Stimulated activated CD4-positive, alpha-beta T cell treated with anti-CD3 and anti-CD28 coated beads, Interleukin-2, amount 100 ng/mL, for 4 hours (primary cell): ENCODE data around the gene ZNF354B.
"Not testable (repeated sequence)": the region's sequence is repeated elsewhere in the genome, so short reads cannot be mapped to it uniquely, and the experiment has no call there.

Source experiments
- DNase-seq: peaks from one replicate; pipeline ENCODE4 v3.0.0-alpha.2; 2020; ENCODE audit warnings: low read depth

The ZNF354B gene

DNA sequence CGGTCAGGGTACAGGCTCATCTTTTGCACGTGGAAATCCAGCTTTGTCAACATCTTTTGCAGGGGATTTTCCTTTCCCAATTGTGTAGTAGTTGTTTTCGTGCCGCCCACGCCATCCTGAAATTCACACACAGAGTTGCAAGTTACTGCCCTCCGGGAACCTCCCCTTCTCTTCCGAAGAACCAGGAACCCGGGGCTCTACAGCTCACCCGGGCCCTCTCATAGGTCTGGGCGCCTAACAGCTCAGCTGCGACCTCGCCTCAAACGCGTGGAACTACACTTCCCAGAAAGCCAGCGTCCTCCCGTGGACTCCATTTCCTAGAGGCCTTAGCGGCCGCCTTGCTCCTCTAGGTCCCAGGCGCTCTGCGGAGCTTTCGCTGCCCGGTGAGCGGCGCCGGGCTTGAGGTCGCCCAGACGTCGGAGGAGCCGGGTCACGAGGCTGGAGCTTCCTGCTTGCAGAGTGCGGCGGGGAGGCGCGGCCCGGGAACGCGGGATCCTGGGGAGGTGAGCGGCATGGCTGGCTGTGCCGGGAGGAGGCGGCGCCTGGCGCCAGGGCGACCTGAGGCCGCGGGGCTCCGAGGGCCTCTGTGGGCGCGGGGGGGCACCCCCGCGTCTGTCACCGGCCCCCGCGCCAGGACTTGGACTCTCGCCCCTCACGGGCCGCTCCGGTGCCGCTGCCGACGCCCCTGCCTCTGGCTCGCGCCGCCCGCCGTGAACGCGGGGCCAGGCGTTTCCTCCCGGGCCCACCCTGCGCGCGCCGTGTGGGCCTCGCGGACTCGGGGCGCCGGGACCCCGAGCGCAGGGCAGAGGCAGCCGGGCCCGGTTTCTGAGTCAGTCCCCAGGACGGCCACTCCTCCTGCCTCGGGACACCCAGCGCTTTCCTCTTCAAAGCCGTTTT lies at the start of gene ZNF354B:
Gene ZNF354B, plus strand, starts transcription at position 329 of the 897 bp plus-strand sequence. CDS start 1,095 bp downstream, outside the sequence.
- DNase-seq: peak; percentile 79

DNA sequence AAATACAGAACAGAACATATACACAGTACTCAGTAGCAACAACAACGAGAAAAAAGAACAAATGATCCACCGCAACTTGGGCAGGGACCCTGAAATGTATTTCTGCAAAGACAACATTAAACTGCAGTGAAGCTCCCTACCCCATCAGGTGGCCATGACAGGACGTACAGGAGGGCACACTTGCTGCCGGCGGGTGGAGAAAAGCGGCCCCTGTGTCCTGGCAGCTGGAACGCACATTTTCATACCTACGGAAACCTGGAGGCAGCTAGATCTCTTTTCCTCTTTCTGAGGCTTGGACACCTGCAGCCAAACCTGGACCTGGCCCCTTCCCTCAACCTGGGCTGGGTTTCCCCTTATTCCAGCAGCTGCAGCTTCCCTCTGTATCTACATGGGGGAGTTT lies 42.2 kb upstream of the ZNF354B start:
- DNase-seq: no peak

GRCh38 chr5:178818094-178818493 lies 41.7 kb upstream of the ZNF354B start:
- DNase-seq: no peak

DNA sequence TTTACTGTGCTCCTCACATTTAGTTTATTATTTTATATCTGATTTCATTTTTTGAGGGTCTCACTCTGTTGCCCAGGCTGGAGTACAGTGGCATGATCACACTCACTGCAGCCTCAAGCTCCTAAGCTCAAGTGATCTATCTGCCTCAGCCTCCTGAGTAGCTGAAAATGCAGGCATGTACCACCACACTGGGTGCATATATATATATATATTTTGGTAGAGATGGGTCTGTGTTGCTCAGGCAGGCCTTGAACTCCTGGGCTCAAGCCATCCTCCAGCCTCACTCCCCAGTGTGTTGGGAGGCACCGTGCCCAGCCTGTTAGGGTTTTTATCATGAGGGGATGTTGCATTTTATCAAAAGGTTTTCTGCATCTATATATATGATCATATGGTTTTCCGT lies 39.8 kb upstream of the ZNF354B start:
- DNase-seq: no peak

GRCh38 chr5:178825444-178825843 lies 34.3 kb upstream of the ZNF354B start:
- no peak for DNase-seq

DNA sequence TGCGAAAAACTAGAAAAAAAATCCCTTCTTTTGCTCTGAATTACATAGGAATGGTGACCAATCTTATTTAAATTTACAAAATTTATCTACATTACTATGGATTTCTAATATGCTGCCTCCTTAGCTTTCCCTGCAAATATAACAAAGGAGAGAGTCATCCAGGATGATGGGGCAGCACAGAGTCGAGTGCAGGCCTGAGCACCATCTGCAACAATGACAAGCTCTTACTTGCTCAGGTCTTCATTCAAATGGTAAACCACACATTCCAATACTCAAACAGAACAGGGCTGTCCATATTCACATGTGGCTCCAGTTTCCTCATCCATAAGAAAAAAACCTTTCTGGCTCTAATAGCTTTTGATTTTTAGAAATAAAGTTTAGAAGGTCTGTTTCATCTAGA lies 33.5 kb upstream of the ZNF354B start:
- no peak for DNase-seq

GRCh38 chr5:178827636-178828035 lies 32.1 kb upstream of the ZNF354B start:
- DNase-seq: no peak

DNA sequence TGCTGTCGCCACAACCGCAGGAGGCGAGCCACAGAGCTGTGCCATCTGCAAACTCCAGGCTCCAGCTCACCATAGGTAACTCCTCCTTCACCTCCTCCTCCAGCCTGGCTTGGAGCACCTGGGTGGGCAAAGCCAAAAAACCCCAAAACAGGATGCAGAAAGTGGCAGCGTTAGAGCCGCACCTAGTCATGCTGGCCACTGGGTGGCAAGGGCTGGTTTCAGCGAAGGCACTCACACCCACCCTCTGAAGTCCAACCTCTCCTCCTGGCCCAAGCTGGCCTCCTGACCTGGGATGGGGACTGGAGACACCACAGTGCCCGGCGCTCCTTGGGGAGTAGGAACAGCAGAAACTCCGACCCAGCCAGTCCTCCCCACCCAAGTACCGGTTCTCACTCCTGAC lies 28.7 kb upstream of the ZNF354B start:
- DNase-seq: no peak

DNA sequence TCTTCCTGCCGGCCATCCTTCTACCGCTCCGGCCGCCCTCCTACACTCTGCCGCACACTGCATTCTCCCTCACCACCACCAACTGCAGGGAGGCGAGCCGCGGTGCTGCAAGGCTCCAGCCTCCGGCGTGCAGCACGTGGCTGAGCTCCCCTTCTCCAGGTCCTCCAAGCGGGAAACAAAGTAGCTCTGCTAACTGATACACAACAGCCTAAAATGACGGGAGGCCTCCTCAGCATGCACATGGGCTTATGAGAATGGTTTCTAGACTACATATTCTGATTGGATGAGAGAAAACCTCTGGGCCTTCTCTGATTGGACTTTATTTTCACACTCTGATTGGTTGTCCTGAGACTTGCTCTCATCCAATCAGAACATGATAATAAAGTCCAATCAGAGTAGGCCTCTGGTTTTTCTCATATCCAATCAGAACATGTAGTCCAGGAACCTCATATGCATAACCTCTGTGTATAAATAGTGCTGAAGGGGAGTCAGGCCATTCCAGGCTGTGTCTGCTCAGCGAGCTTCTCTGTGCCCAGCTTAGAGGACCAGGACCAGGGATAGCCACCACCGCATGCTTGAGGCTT lies 27.0 kb upstream of the ZNF354B start:
- DNase-seq: no peak

DNA sequence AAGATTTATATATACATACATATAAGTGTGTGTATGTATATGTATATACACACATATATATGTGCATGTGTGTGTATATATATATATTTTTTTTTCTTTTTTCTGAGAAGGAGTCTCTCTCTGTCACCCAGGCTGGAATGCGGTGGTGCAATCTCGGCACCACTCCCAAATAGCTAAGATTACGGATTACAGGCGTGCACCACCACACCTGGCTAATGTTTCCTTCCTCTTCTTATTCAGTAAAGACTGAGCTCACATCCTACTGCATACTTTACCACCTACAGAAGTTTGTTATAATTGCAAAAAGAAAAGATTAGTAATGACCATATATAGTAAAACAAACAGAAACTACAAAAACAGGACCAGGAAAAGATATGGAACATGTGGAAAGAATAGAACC lies 23.1 kb upstream of the ZNF354B start:
- no peak for DNase-seq

- not testable (repeated sequence) for DNase-seq
These were observed 20.9 kb upstream of the ZNF354B start for GRCh38 chr5:178838695-178839318.

DNA sequence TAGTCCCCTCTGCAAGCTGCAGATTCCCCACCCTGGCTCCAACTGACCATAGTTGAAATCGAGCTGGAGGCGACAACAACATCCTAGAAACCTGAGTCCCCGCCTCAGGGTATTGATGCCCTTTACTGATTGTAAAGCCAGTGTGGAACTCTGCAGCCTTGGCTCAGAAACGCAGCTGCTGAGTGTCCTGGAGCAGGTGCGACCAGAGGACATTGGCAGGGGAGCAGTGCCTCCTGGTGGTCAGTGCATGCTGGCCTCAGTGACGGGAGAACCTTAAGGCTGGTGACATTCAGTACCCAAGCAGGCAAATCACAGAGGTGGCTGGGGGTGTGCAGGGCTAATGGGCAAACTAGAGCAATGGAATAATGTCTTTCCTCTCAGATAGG lies 20.4 kb upstream of the ZNF354B start:
- DNase-seq: peak; percentile 16

GRCh38 chr5:178840399-178840798 lies 19.4 kb upstream of the ZNF354B start:
- not testable (repeated sequence) for DNase-seq

DNA sequence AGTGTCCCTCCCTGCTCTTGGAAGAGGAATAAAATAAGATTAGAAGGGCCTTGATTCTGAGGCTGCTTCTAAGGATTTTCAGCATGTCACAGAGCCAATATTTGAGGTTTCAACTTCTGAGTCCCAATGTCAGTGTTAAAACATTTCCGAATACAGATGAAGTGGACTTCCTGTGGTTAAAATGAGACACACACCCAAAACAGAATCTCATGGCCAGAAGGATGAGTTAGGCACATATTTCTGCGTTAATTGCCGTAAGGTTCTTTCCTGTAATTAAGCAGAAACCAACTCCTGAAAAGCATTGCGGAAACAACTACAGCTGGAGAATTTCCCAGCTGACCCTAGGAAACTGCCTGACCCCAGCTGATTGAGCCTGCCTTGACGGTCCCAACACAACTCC lies 10.4 kb upstream of the ZNF354B start:
- DNase-seq: no peak

- DNase-seq: no peak
These were observed 7.8 kb upstream of the ZNF354B start for GRCh38 chr5:178851951-178852350.

DNA sequence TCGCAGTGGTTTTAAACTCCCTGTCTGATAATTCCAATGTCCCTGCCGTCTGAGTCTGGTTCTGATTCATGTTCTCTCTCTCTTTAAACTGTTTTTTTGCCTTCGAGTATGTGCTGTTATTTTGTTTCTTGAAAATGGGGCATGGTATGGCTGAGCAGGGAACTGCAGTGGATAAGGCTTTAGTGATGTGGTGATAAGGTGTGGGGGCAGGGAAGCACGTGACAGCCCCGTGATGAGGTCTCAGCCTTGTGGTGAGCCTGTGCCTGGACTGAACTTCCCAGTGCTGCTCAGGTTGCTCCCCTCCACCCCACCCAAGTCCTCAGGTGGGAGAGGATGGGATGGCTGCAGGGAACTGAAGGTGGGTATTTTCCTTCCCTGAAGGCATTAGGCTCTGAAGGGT lies 5.5 kb upstream of the ZNF354B start:
- DNase-seq: no peak

- not testable (repeated sequence) for DNase-seq
These were observed 862 bp downstream of the ZNF354B start for GRCh38 chr5:178860615-178861014.

DNA sequence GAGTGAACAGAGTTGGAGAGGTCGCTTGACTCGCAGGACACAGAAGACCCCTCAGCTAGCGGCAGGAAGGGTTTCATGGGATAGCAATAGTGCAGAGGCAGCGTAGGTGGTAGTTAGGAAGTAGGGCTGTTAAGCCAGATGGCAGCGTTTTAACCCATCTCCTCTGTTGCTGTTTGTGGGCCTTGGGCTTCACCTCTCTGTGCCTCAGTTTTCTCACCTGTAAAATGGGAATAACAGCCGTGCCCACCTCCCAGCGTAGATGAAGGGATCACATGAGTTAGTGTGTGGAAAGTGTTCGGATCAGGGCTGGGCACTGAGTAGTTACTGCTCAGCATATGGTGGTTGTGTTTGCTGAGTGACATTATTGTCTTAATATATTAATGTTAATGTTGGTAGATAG lies 1.9 kb downstream of the ZNF354B start:
- no peak for DNase-seq

DNA sequence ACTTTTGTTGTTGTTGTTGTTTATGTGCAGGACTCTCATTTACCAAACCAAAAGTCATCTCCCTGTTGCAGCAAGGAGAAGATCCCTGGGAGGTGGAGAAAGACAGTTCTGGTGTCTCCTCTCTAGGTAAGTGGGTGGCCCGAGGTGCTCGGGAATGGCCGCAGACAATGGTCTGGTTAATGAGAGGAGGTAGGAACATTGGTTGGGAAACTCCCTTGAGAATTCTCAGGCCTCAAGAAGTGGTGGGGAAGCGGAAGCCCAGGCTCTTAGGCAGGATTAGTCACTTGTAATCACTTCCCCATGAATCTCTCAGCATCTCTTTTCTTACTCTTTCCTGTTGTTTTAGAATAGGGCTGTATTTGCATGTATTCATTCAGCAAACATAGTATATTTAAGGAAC lies 7.2 kb downstream of the ZNF354B start:
- DNase-seq: no peak

DNA sequence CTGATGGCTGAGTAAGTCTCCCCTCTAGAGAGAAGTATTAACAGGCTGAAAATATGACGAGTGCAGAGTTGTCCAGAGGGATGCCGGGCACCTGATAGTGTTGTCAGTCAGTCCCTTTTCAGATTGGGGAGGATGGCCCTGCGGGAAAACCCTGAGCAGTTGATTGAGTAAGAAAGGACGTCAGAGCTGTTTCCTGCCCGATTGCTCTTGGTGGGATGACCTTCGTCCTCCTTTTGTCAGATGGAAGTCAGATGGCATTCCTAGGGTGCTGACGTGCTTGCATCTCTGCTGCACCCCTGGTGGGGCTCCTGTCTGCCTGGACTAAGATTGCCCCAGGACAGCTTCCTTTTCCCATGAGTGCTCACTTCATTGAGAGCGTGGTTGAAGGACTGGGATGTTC lies 9.8 kb downstream of the ZNF354B start:
- DNase-seq: no peak

DNA sequence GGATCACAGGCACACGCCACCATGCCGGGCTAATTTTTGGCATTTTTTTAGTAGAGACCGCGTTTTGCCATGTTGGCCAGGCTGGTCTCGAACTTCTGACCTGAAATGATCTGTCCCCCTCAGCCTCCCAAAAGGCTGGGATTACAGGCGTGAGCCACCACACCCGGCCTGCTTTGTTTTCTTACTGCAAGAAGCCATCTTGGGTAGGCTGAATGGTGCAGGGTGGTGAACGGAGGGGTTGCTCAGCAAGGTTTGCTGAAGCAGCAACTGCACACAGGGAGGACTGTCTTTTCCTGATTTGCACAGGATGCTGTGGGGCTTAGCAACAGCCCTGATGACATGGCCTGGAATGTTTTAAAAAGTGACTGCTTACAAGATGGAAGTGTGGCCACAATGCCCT lies 10.7 kb downstream of the ZNF354B start:
- no peak for DNase-seq

- DNase-seq: no peak
These were observed 12.5 kb downstream of the ZNF354B start for GRCh38 chr5:178872302-178872701.

DNA sequence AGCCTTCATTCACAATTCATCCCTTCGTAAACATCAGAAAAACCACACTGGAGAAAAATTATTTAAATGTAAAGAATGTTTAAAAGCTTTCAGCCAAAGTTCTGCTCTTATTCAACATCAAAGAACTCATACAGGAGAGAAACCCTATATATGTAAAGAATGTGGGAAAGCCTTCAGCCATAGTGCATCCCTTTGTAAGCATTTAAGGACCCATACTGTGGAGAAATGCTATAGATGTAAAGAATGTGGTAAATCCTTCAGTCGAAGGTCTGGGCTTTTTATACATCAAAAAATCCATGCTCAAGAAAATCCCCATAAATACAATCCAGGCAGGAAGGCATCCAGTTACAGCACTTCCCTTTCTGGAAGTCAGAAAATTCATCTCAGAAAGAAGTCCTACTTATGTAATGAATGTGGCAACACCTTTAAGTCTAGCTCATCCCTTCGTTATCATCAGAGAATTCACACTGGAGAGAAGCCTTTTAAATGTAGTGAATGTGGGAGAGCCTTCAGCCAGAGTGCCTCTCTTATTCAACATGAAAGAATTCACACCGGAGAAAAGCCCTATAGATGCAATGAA lies 23.5 kb downstream of the ZNF354B start:
- not testable (repeated sequence) for DNase-seq
